ENCODE data around the gene NAV3. TPM values are rescaled to one million over a fixed set of nuclear protein-coding genes. Genes with fewer than 3 reads are reported as not detected.

The NAV3 gene
- polyA plus RNA-seq, 1 experiment: 91.7 TPM

GRCh38 chr12:77847060-77847541, 16.4 kb downstream of the NAV3 start:
- POLR2A ChIA-PET: interaction anchor here (0.6 to 0.7 kb wide), 2 partner anchors 10 to 97 kb away, joined by 3 to 6 read pairs; no protein-coding TSS in a partner anchor
- CTCF ChIA-PET: interaction anchor here (0.7 kb wide), 1 partner anchor 268 kb away, joined by 3 read pairs; no protein-coding TSS in a partner anchor
- no peak for DNase-seq (ENCODE audit: low read depth)
- TF ChIP-seq CTCF (IDR thresholded peaks at IDR 0.05; ENCODE audit: insufficient read depth, low read depth, low read length): no peak
- Histone ChIP-seq H3K27me3 (ENCODE audit: control insufficient read depth, insufficient read depth, low read length) (no peaks in the 10 kb centered on the region), H3K36me3 (ENCODE audit: control insufficient read depth, insufficient read depth, low read length) (no peaks in the 10 kb centered on the region), H3K4me3 (ENCODE audit: low read depth, low read length) (no peak overlapping the region)

GRCh38 chr12:77847680-77848431, 17.2 kb downstream of the NAV3 start:
- no peaks in the 10 kb centered on the region for H3K27me3 ChIP-seq (ENCODE audit: control insufficient read depth, insufficient read depth, low read length)
- ChIA-PET POLR2A (interaction anchor here (0.6 kb wide), 1 partner anchor 98 kb away, joined by 6 read pairs; no protein-coding TSS in a partner anchor), CTCF (no interaction called here)
- no peaks in the 10 kb centered on the region for H3K36me3 ChIP-seq (ENCODE audit: control insufficient read depth, insufficient read depth, low read length)
- DNase-seq (ENCODE audit: low read depth): peak; percentile 82
- H3K4me3 ChIP-seq (ENCODE audit: low read depth, low read length): no peak overlapping the region
- no peak for TF ChIP-seq CTCF (IDR thresholded peaks at IDR 0.05; ENCODE audit: insufficient read depth, low read depth, low read length)

- Histone ChIP-seq H3K27me3 (ENCODE audit: control insufficient read depth, insufficient read depth, low read length) (no peaks in the 10 kb centered on the region), H3K36me3 (ENCODE audit: control insufficient read depth, insufficient read depth, low read length) (no peaks in the 10 kb centered on the region), H3K4me3 (ENCODE audit: low read depth, low read length) (no peak overlapping the region)
- POLR2A ChIA-PET: no interaction called here
- no peak for TF ChIP-seq CTCF (IDR thresholded peaks at IDR 0.05; ENCODE audit: insufficient read depth, low read depth, low read length)
- CTCF ChIA-PET: no interaction called here
- DNase-seq (ENCODE audit: low read depth): no peak
Observed at GRCh38 chr12:77850129-77850528, 19.4 kb downstream of the NAV3 start.

GRCh38 chr12:77850698-77851097, 20.0 kb downstream of the NAV3 start:
- TF ChIP-seq CTCF (IDR thresholded peaks at IDR 0.05; ENCODE audit: insufficient read depth, low read depth, low read length): no peak
- ChIA-PET POLR2A (no interaction called here), CTCF (no interaction called here)
- Histone ChIP-seq H3K27me3 (ENCODE audit: control insufficient read depth, insufficient read depth, low read length) (no peaks in the 10 kb centered on the region), H3K36me3 (ENCODE audit: control insufficient read depth, insufficient read depth, low read length) (no peaks in the 10 kb centered on the region), H3K4me3 (ENCODE audit: low read depth, low read length) (no peak overlapping the region)
- DNase-seq (ENCODE audit: low read depth): no peak

- H3K4me3 ChIP-seq (ENCODE audit: low read depth, low read length): no peak overlapping the region
- ChIA-PET CTCF (no interaction called here), POLR2A (no interaction called here)
- no peak for DNase-seq (ENCODE audit: low read depth)
- TF ChIP-seq CTCF (IDR thresholded peaks at IDR 0.05; ENCODE audit: insufficient read depth, low read depth, low read length): no peak
- H3K27me3 ChIP-seq (ENCODE audit: control insufficient read depth, insufficient read depth, low read length): no peaks in the 10 kb centered on the region
- H3K36me3 ChIP-seq (ENCODE audit: control insufficient read depth, insufficient read depth, low read length): no peaks in the 10 kb centered on the region
Observed at GRCh38 chr12:77855548-77855947, 24.9 kb downstream of the NAV3 start.
